ENCODE results near the gene LPIN1.

LPIN1 gene

DNA sequence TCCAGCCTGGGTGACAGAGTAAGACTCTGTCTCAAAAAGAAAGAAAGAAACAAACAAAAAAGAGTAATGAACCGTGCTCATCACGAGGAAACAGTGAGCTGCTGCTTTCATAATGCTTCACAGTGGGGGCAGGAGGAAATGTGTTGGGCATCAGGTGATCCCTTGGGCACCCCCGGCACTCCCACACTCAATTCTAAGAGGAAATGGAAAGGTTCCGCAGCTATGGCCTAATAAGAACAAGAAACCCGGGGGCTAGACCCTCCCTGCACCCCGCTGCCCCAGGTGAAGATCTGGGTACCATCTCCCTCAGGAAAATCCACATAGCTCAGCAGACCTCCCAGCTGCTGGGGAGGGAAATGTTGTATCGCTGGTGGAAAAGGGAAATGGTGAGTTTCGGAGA, 118.9 kb downstream of the LPIN1 start:
- no peak for DNase-seq (ENCODE audit: low read depth in 2 of 2)

GRCh38 chr2:11865805-11866204, 119.4 kb downstream of the LPIN1 start:
- DNase-seq (ENCODE audit: low read depth in 2 of 2) = no peak

DNA sequence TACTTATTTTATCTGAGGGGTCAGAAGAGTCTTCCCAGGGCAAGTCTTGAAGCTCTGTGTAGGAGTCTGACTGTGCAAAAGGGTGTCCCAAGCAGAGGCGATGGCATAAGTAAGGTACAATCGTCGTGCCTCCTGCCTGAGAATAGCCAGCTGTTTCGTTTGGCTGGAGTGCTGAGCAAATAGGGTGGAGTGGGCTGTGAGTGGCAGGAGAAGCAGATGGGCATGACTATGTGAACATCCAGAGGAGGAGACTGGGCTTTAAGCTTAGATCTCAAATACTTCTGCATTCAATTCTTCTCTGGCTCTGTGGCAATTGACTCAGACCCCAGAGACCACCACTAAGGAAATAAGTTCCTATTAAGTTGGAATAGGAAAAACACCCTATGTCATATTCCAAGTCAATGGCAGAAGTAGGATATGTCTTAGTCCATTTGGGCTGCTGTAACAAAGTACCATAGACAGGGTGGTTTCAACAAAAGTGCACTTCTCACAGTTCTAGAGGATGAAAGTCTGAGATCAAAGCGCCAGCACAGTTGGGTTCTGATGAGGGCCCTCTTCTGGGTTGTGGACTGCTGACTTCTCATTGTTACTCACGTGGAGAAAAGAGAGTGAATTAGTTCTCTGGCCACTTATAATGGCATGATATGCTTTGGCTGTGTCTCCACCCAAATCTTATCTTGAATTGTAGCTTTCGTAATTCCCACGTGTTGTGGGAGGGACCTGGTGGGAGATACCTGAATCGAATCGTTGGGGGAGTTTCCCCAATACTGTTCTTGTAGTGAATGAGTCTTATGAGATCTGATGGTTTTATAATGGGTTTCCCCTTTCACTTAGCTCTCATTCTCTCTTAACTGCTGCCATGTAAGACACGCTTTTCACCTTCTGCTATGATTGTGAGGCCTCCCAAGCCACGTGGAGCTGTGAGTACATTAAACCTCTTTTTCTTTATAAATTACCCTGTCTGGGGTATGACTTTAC, 120.2 kb downstream of the LPIN1 start:
- DNase-seq (ENCODE audit: low read depth in 2 of 2) = no peak

DNA sequence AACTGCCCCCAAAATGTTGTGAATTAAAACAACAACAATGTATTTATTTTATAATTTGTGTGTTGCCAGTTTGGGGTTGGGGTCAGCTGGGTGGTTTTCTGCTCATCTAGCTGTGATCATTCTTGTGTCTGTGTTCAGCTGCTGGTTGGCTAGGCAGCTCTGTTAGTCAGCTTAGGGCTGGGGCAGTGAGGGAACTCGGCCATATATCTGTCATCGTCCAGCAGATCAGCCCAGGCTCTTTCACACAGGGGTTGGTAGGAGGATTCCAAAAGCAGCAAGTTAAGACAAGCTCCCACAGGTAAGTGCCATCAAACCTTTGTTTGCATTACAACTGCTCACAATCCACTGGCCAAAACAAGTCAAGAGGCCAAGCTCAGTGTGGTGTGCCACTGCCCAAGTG, 121.5 kb downstream of the LPIN1 start:
- DNase-seq (ENCODE audit: low read depth in 2 of 2) = no peak

GRCh38 chr2:11869391-11869991, 123.1 kb downstream of the LPIN1 start:
- DNase-seq (ENCODE audit: low read depth in 2 of 2) = no peak

DNA sequence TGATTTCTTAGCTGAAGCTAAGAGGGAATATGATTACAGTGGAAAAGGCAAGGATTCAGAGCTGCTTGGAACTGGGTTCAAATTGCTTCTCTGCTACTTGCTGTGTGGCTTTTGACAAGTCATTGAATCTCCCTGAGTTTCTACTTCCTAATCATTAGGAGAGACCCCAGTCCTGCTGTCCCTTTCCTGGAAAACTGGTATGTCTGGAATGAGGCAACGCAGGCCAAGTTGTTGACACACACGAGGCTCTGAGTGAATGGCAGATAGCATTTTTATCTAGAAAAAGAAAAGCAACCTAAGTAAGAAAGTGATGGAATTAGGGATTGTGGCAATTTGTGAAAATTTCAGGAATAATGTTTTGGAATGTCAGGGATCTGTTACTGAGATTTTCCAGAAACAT, 123.6 kb downstream of the LPIN1 start:
- DNase-seq (ENCODE audit: low read depth in 2 of 2) = no peak

DNA sequence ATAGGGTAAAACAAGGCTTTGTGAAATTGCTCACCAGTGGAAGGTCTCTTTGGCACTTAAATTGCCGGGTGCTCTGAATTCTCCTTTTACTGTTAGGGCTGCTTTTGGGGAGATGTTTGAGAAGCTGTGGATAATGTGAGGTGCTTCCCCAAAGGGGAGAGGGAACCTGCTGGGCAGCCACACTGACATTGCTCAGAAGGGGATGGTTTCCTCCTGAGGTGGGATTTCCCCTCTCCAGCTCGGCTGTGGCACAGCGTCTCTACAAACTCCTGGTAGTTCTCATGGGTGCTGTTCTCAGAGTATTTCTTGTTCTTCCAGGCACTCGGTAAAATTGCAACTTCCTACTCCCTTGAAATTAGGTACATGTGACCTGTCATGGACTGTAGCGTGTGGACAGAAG, 124.2 kb downstream of the LPIN1 start:
- no peak for DNase-seq (ENCODE audit: low read depth in 2 of 2)

DNA sequence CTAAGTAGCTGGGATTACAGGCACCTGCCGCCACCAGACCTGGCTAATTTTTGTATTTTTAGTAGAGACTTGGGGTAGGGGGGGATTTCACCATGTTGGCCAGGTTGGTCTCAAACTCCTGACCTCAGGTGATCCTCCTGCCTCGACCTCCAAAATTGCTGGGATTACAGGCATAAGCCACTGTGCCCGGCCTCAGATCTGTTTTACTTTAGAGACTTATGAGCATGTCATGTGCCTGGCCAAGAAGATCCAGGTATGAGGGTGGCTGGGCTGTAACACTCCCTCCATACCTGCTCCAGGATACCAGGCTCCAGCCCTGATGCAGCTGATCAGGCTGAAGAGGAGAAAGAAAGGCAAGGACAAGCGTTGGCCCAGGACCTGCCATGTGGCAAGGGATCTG, 125.0 kb downstream of the LPIN1 start:
- DNase-seq (ENCODE audit: low read depth in 2 of 2) = no peak

GRCh38 chr2:11872247-11872947, 126.0 kb downstream of the LPIN1 start:
- DNase-seq (ENCODE audit: low read depth in 2 of 2) = no peak

DNA sequence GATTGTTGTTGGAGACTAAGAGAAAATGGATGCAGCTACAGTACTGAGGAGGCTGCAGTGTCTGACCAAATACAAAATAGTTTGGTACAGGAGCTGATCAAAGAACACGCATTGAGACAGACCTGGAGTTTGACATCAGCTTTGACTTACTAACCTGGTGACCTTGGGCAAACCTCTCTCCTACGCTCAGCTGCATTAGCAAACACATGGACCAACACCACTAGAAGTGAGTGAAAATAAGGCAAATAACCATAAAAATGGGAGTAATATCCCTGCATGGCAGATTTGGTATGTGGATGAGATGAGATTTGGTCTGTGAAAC, 126.5 kb downstream of the LPIN1 start:
- DNase-seq (ENCODE audit: low read depth in 2 of 2) = no peak

DNA sequence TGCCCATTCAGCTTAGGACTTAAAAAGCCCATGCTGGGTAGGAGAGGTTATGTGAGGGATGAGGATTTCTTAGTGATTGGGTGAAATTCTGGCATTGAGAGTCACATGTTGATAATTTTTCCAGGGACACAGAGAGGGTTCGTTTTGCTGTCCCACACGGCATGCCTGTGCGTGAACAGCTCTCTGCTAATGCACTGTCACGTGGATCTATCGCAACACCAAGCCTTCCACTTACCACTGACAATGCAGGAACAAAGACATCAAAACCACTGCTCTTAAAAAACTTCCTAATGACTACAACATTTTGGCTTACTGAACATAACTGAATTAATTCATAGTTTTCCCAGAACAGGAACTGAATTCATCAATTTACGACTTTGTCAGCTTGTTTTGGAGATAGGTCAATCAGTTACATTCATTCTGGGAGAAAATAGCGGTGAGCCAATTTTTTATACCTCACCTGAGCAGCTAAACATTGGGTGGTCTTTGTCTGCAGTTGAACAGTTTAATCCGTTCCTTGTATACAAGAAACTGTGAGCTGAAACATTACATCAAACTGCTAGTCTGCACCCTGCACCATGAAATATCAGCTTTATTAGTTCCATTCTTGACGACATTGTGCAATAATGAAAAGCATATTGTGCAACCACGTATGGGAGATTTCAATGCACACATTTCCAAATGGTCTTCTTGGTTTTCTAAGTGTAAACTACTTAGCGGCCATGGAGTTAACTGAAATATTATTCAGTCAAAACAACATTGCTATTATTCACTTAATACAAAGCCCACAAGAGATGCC, 127.1 kb downstream of the LPIN1 start:
- no peak for DNase-seq (ENCODE audit: low read depth in 2 of 2)

DNA sequence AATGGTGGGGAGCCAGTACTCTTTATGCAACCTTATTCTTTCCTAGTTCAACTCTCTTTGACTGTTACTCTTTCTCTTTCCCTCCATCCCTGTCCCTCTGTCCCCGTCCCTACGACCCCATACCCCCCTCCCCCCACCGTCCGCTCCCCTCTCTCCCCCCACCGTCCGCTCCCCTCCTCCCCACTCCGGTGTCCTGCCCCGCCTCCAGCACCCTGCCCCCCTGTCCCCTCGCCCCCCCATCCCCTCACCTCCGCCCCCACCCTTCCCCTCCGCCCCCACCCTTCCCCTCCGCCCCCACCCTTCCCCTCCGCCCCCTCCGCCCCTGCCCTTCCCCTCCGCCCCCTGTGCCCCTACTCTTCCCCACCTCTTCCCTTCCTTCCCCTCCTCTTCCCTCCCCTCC, 128.4 kb downstream of the LPIN1 start:
- no peak for DNase-seq (ENCODE audit: low read depth in 2 of 2)

- DNase-seq (ENCODE audit: low read depth in 2 of 2) = no peak
Measured at GRCh38 chr2:11875481-11875880, 129.0 kb downstream of the LPIN1 start.

DNA sequence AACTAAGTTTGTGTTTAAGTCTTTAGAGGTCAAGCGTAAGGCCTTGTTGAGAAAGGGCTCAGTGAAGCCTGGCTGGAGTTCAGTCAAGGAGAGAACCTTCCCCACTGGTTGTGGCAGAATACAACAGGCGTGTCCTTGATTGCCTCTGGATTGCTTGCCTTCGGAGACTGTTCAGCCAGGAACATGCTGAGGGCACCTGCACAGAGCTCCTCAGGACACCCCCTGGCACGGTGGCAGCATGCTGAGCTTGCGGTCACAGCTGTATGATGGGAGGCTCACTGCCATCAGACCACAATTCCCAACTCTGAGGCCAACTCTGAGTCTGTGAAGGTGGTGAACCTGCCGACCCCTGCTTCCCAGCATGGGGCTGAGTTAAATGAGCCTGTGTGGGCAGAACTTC, 130.0 kb downstream of the LPIN1 start:
- no peak for DNase-seq (ENCODE audit: low read depth in 2 of 2)

GRCh38 chr2:11876889-11877288, 130.5 kb downstream of the LPIN1 start:
- DNase-seq (ENCODE audit: low read depth in 2 of 2) = no peak

All from stimulated activated CD4-positive, alpha-beta T cell treated with anti-CD3 and anti-CD28 coated beads, Interleukin-12 subunit alpha, Interleukin-12 subunit beta, amount 100 ng/mL, for 24 hours (primary cell).